ENCODE results near the gene TSHZ3. TPM values are rescaled to one million over a fixed set of nuclear protein-coding genes. Genes with fewer than 3 reads are reported as not detected.

The TSHZ3 gene
- total RNA-seq, 1 donor from 2014 or later: 3.0 TPM

DNA sequence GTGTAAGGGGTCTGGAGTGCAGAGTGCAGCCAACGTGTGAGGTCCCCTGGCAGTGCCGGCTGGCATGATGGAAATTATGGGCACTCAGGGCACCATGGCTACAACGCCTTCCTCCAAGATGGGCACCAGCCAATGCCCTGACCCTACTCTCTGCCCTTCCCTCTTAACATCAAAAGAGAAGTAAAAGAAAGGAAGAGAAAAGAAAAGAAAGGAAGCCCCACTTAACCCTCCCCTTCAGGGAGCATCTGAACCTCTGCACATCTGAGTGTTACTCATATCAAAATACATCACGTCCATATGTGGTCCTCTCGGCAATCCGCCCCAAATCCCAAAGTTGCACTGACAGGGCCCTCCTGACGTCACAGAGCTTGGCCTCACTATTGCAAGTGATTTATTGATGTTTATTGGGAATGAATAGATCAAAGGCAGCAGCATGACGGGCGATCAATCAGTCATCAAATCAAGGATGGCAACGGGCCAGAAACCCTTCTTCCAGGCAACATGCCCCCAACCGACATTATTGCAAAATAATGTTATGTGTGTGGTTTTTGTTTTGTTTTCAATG is 1.3 kb downstream of the TSHZ3 start:
- Mint-ChIP-seq H3K4me3 (peak overlapping the region; percentile 90), H3K4me1 (peaks cover 22% of the 10 kb centered on the region), H3K9me3 (no peaks in the 10 kb centered on the region), H3K27ac (ENCODE audit: unreplicated experiment) (no peak overlapping the region), H3K27me3 (ENCODE audit: low read depth) (peaks cover 80% of the 10 kb centered on the region), H3K36me3 (ENCODE audit: low read depth) (no peaks in the 10 kb centered on the region)
- no peak for DNase-seq (ENCODE audit: low read depth, low spot score)
- TF ChIP-seq, protein P1, sequence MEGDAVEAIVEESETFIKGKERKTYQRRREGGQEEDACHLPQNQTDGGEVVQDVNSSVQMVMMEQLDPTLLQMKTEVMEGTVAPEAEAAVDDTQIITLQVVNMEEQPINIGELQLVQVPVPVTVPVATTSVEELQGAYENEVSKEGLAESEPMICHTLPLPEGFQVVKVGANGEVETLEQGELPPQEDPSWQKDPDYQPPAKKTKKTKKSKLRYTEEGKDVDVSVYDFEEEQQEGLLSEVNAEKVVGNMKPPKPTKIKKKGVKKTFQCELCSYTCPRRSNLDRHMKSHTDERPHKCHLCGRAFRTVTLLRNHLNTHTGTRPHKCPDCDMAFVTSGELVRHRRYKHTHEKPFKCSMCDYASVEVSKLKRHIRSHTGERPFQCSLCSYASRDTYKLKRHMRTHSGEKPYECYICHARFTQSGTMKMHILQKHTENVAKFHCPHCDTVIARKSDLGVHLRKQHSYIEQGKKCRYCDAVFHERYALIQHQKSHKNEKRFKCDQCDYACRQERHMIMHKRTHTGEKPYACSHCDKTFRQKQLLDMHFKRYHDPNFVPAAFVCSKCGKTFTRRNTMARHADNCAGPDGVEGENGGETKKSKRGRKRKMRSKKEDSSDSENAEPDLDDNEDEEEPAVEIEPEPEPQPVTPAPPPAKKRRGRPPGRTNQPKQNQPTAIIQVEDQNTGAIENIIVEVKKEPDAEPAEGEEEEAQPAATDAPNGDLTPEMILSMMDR (conservative IDR thresholded peaks at IDR 0.05): no peak

DNA sequence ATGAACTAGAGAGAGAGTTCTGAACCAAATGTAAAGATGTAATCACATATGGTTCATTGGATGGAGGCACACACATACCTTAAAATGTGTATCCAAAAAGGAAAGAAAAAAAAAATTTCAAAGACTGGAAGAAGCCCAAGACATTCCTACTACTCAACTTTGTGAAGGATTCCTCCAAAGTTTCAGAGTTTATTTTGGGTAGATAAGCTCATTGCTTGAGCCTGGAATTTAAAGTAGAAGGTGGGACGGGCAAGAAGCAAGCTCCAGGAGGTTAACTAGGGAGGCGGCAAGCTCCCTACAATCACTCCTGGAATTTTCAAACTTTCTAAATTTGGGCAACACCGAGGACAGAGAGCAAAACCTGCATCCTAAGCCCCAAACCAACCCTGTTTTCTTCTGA is 1.9 kb downstream of the TSHZ3 start:
- no peaks in the 10 kb centered on the region for H3K9me3 Mint-ChIP-seq
- peak overlapping the region; percentile 90 for H3K4me3 Mint-ChIP-seq
- TF ChIP-seq, protein P1 (conservative IDR thresholded peaks at IDR 0.05): no peak
- no peak overlapping the region for H3K27ac Mint-ChIP-seq (ENCODE audit: unreplicated experiment)
- DNase-seq (ENCODE audit: low read depth, low spot score): no peak
- peaks cover 77% of the 10 kb centered on the region for H3K27me3 Mint-ChIP-seq (ENCODE audit: low read depth)
- no peaks in the 10 kb centered on the region for H3K36me3 Mint-ChIP-seq (ENCODE audit: low read depth)
- peaks cover 19% of the 10 kb centered on the region for H3K4me1 Mint-ChIP-seq

DNA sequence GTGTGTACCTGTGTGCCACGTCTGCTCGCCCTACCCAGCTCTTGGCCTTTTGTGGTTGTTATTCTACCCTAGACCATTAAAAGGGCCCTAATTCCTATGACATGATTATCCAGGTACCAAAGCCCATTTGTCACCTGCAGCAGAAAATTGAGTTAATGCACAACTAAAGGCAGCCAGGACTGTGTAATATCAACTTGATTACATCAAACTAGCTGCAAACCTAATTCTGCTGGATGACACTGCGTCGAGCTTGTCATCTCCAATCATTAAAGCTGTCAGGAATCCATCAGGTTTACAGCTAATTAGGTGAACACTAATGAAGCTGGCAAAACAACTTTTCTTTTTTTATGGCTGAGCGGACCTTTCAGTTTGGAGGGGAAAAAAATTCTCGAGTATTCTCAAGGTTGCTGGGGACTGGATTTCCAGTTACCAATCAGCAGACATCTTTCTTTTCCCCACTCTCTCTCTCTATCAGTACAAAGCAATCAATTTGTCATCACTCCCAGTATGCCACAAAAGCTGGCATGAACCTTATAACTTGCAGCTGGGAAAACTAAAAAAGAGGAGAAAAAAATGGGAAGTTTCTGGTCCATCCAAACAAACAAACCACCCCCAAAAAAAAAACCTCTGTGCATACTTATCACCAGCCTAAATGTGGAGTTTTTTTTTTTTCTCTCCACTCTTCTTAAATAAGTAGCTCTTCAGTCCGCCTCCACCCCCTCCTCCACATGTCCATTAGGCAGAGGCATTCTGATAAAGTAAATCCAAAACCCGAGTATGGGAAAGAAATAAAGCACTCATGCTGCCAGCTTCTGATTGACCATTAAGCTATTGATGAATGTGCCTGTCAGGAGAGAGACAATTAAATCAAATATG is 2.8 kb downstream of the TSHZ3 start:
- peaks cover 71% of the 10 kb centered on the region for H3K27me3 Mint-ChIP-seq (ENCODE audit: low read depth)
- H3K36me3 Mint-ChIP-seq (ENCODE audit: low read depth): no peaks in the 10 kb centered on the region
- no peak overlapping the region for H3K27ac Mint-ChIP-seq (ENCODE audit: unreplicated experiment)
- no peaks in the 10 kb centered on the region for H3K9me3 Mint-ChIP-seq
- peaks cover 17% of the 10 kb centered on the region for H3K4me1 Mint-ChIP-seq
- no peak overlapping the region for H3K4me3 Mint-ChIP-seq
- no peak for DNase-seq (ENCODE audit: low read depth, low spot score)
- TF ChIP-seq, protein P1 (conservative IDR thresholded peaks at IDR 0.05): no peak

DNA sequence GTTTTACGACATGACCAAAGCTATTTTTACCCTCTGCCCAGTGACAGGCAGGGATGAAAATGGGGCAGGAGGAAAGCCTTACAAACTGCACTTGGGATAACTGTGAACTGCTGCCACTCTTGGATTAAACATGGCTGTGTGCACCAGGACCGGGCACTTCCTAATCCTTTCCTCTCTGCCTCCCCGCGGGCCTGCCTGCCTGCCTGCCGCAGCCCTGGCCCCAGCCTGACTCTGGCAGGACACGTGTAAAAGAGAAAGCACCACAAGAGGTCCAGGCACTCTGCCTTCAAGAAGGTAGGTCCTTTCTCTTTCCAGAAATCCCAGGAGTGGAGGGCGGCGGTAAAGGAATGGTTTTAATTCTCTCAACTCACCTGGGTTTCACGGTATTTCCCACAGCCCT is 4.8 kb downstream of the TSHZ3 start:
- peak overlapping the region; percentile 23 for H3K4me3 Mint-ChIP-seq
- no peaks in the 10 kb centered on the region for H3K36me3 Mint-ChIP-seq (ENCODE audit: low read depth)
- DNase-seq (ENCODE audit: low read depth, low spot score): no peak
- H3K27me3 Mint-ChIP-seq (ENCODE audit: low read depth): peaks cover 72% of the 10 kb centered on the region
- H3K27ac Mint-ChIP-seq (ENCODE audit: unreplicated experiment): no peak overlapping the region
- no peaks in the 10 kb centered on the region for H3K9me3 Mint-ChIP-seq
- H3K4me1 Mint-ChIP-seq: peaks cover 33% of the 10 kb centered on the region
- TF ChIP-seq, protein P1 (conservative IDR thresholded peaks at IDR 0.05): no peak

DNA sequence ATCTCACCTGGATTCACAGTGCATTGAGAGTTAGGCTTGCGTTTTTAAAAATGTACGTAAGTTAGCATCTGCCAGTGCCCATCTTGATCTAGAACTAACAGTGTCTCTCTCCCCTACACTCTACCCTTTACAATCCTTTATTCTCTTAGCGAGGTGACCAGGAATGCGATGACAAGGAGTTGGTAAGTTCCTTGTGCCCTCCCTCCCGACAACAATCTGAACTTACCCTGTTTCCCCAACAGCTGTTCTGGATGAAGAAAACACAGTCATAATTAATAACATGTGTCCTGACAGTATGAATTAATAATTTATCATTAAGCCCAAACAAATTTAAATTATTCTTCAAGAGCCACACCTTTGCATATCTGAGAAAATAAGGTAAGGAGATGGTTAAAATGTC is 6.3 kb downstream of the TSHZ3 start:
- Mint-ChIP-seq H3K27ac (ENCODE audit: unreplicated experiment) (no peak overlapping the region), H3K9me3 (no peaks in the 10 kb centered on the region), H3K36me3 (ENCODE audit: low read depth) (no peaks in the 10 kb centered on the region), H3K4me1 (peaks cover 41% of the 10 kb centered on the region), H3K4me3 (no peak overlapping the region), H3K27me3 (ENCODE audit: low read depth) (peaks cover 63% of the 10 kb centered on the region)
- TF ChIP-seq, protein P1 (conservative IDR thresholded peaks at IDR 0.05): no peak
- no peak for DNase-seq (ENCODE audit: low read depth, low spot score)
